Left lobe of liver (tissue), 2 donors: ENCODE data around the gene DTWD2. TPM values are rescaled to one million over a fixed set of nuclear protein-coding genes. Genes with fewer than 3 reads are reported as not detected.
"Not testable (repeated sequence)": the region's sequence is repeated elsewhere in the genome, so short reads cannot be mapped to it uniquely, and the experiment has no call there.

Experiments
- ATAC-seq: fragments of 200-7000 bp; cut with Tn5 transposase; one replicate; pipeline ENCODE4 v1.9.1; 2020; ENCODE audit warnings: mild to moderate bottlenecking, moderate library complexity
- DNase-seq: peaks from one replicate; pipeline ENCODE4 v3.0.0-alpha.2; 2020; ENCODE audit warnings: low spot score
- total RNA-seq: library from RNA; stranded (reverse); gene quantifications from one replicate; pipeline ENCODE4 v1.2.1, GENCODE V29; 2021
- donor health status: DM: no; HTN: no; CAD: no; lungs with moderate emphysema.
- donor health status: DM: no; HTN: yes; CAD: no.

The DTWD2 gene
- total RNA-seq, 1 donor from 2014 or later, result 4.6 TPM

GRCh38 chr5:118998861-118999260 lies 10.5 kb upstream of the DTWD2 start:
- DNase-seq, ATAC-seq: not testable (repeated sequence)

DNA sequence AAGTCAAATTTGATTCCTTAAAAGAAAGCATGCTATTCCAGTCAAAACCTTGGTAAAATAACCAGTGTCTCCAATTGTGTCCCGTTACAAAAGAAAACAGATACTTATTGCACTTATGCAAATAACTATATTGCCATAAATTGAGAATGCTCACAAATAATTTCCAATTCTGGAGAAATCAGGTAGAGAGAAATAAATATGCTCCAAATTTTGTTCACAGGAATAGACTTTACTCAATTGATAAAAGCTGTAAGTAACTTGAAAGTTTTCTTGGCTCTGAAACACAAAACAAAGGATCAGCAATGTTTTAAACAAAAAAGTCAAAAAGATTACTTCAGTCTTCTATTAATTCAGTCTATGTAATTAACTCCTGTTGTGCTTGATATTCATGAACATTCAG lies 7.8 kb upstream of the DTWD2 start:
- DNase-seq (no peak), ATAC-seq (no peak)

DNA sequence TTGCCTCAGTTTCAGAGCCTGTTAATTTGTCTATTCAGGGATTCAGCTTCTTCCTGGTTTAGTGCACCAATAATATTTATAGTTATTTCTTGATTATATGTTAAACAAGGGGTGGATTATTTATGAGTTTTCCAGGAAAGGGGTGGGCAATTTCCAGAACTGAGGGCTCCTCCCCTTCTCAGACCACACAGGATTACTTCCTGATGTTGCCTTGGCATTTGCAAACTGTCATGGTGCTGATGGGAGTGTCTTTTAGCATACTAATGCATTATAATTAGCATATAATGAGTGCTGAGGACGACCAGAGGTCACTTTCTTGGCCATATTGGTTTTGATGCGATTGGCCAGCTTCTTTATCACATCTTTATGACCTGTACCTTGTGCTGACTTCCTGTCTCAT lies 6.2 kb upstream of the DTWD2 start:
- DNase-seq (no peak), ATAC-seq (no peak)

DNA sequence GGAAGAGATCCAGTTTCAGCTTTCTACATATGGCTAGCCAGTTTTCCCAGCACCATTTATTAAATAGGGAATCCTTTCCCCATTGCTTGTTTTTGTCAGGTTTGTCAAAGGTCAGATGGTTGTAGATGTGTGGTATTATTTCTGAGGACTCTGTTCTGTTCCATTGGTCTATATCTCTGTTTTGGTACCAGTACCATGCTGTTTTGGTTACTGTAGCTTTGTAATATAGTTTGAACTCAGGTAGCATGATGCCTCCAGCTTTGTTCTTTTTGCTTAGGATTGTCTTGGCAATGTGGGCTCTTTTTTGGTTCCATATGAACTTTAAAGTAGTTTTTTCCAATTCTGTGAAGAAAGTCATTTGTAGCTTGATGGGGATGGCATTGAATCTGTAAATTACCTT lies 4.8 kb upstream of the DTWD2 start:
- DNase-seq, ATAC-seq: not testable (repeated sequence)

- DNase-seq, ATAC-seq: not testable (repeated sequence)
Observed at GRCh38 chr5:118992055-118992454, 3.7 kb upstream of the DTWD2 start.

DNA sequence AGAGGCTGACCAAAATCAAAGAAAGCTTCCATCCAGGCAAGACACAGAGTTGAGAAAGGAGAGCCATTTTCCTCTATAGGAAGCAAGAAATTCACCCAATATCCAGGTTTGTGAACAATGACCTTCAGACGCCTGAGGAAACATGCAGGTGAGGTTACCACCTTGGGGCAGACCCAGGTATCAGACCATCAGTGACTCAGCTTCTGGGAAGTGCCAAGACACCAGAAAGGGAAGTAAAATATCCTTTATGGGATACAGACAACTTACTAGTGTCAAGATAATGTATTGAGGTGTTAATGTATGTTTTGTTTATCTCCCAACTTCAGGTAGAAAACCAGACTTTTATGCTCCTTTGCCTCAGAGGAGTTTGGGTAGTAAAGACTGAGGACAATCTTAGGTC lies 2.2 kb upstream of the DTWD2 start:
- DNase-seq, result no peak

DNA sequence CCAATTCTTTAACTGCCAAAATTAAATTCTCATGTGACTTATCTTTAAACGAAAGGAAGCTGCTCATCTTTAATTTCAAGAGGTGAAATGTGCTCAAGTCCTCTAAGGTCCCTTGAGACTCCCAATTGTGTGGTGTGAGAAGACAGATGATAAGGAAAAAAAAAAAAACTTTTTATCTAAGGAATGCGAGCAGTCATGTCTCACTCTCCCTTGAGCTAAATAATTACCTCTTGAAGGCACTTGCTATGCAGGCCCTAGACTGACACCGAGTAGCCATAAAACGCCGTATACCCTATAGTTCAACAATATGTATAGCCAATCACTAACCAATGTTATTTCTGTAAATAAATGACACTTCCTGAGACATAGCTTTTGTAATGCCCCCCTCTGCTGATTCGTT lies 1.5 kb upstream of the DTWD2 start:
- no peak for DNase-seq
- ATAC-seq, result no peak

More for the DNA sequence above, 2.2 kb upstream of the DTWD2 start:
- no peak for ATAC-seq

- ATAC-seq, result peak; percentile 3
- DNase-seq, result no peak
Observed at GRCh38 chr5:118988866-118989180, 476 bp upstream of the DTWD2 start.

GRCh38 chr5:118984602-118985001 lies 3.7 kb downstream of the DTWD2 start:
- ATAC-seq (no peak), DNase-seq (no peak)

GRCh38 chr5:118981783-118982182 lies 6.6 kb downstream of the DTWD2 start:
- DNase-seq (no peak), ATAC-seq (no peak)

- ATAC-seq (no peak), DNase-seq (no peak)
Observed at GRCh38 chr5:118980438-118980837, 7.9 kb downstream of the DTWD2 start.

- DNase-seq (no peak), ATAC-seq (no peak)
Observed at GRCh38 chr5:118980017-118980416, 8.3 kb downstream of the DTWD2 start.

GRCh38 chr5:118973779-118974445 lies 14.4 kb downstream of the DTWD2 start:
- ATAC-seq, DNase-seq: not testable (repeated sequence)

GRCh38 chr5:118968925-118969375 lies 19.4 kb downstream of the DTWD2 start:
- DNase-seq (no peak), ATAC-seq (no peak)

DNA sequence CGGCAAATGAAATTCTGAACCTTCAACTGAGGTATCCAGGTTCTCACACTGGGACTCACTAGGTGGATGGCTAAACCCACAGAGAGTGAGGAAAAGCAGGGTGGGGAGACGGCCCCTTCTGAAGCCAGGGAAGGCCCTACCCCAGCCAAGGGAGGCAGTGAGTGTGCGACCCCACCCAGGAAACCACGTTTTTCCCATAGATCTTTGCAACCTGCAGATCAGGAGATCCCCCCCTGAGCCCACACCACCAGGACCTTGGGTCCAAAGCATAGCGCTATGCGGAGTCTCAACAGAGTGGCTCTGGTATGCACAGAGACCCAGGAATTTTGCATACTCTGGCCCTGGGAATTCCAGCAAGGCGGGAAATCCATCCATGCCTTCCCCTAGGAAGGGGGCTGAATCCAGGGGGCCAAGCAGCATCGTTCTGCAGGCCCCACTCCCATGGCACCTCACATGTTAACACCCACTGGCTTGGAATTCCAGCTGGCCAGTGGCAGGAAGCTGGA lies 19.9 kb downstream of the DTWD2 start:
- no peak for ATAC-seq
- no peak for DNase-seq

DNA sequence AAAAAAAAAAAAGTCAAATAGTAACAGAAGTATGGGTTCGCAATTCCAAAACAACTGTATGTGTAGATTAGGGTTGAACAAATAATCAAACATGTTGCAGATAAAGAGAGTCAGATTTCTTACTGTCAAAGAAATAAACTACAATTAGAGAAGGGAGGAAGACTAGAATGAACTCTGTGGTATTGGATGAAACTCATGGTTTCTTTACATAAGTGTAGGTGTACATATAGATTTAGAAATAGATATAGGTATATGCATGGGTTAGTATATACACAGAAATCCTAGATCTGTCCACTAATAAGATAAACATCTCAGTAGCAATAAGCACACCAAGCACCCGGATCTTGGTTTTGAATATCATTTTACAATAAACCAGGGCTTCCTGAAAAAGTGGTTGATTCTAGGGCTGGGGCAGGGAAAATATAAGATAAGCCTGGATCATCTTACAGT lies 21.3 kb downstream of the DTWD2 start:
- DNase-seq (no peak), ATAC-seq (no peak)

GRCh38 chr5:118965890-118966289 lies 22.5 kb downstream of the DTWD2 start:
- no peak for DNase-seq
- no peak for ATAC-seq

- not testable (repeated sequence) for ATAC-seq, DNase-seq
Observed at GRCh38 chr5:118964970-118965369, 23.4 kb downstream of the DTWD2 start.

DNA sequence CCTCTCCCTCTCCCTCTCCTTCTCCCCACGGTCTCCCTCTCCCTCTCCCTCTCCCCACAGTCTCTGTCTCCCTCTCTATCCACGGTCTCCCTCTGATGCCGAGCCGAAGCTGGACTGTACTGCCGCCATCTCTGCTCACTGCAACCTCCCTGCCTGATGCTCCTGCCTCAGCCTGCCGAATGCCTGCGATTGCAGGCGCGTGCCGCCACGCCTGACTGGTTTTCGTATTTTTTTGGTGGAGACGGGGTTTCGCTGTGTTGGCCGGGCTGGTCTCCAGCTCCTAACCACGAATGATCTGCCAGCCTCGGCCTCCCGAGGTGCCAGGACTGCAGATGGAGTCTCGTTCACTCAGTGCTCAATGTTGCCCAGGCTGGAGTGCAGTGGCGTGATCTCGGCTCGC lies 24.0 kb downstream of the DTWD2 start:
- DNase-seq, ATAC-seq: not testable (repeated sequence)

- peak; percentile 37 for ATAC-seq
Observed at GRCh38 chr5:118963169-118963568, 25.2 kb downstream of the DTWD2 start.

GRCh38 chr5:118960557-118960956 lies 27.8 kb downstream of the DTWD2 start:
- DNase-seq (no peak), ATAC-seq (no peak)

More at GRCh38 chr5:118963169-118963568, 25.2 kb downstream of the DTWD2 start:
- no peak for DNase-seq

- DNase-seq (no peak), ATAC-seq (peak; percentile 34)
Observed at GRCh38 chr5:118956727-118957126, 31.6 kb downstream of the DTWD2 start.

GRCh38 chr5:118953652-118954005 lies 34.7 kb downstream of the DTWD2 start:
- DNase-seq, result no peak
- no peak for ATAC-seq
